ENCODE results near the gene TRIM71. TPM values are rescaled to one million over a fixed set of nuclear protein-coding genes. Genes with fewer than 3 reads are reported as not detected.

Gene TRIM71
- total and polyA plus RNA-seq, 2 of the 13 experiments (the other 11 are each of a cell fraction or from before 2014, with no cell fraction given) = 21.7 to 76.9 TPM

- TF ChIP-seq MYNN (CRISPR knock-in tag; IDR thresholded peaks at IDR 0.05; ENCODE audit: low read depth) = no peak
- no peak; the same call in 1 of the 2 replicates for TF ChIP-seq DR1 (CRISPR knock-in tag; IDR thresholded peaks at IDR 0.05)
- TF ChIP-seq RBM39 (IDR thresholded peaks at IDR 0.05; ENCODE audit: low read depth, low read length, poor library complexity, severe bottlenecking) = no peak
- TF ChIP-seq BHLHE40 (IDR thresholded peaks at IDR 0.05; ENCODE audit: low read length) = peak; percentile 65
- TF ChIP-seq ZEB1 (IDR thresholded peaks at IDR 0.05; ENCODE audit: insufficient replicate concordance, low read depth) = peak; percentile 62
- TF ChIP-seq TOE1 (CRISPR knock-in tag; IDR thresholded peaks at IDR 0.05) = no peak
- TF ChIP-seq, protein P1, sequence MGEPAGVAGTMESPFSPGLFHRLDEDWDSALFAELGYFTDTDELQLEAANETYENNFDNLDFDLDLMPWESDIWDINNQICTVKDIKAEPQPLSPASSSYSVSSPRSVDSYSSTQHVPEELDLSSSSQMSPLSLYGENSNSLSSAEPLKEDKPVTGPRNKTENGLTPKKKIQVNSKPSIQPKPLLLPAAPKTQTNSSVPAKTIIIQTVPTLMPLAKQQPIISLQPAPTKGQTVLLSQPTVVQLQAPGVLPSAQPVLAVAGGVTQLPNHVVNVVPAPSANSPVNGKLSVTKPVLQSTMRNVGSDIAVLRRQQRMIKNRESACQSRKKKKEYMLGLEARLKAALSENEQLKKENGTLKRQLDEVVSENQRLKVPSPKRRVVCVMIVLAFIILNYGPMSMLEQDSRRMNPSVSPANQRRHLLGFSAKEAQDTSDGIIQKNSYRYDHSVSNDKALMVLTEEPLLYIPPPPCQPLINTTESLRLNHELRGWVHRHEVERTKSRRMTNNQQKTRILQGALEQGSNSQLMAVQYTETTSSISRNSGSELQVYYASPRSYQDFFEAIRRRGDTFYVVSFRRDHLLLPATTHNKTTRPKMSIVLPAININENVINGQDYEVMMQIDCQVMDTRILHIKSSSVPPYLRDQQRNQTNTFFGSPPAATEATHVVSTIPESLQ (CRISPR knock-in tag; conservative IDR thresholded peaks at IDR 0.05) = no peak
- no peak; the same call in 1 of the 2 replicates for TF ChIP-seq HDAC6 (IDR thresholded peaks at IDR 0.05; ENCODE audit: low read depth, low read length)
- TF ChIP-seq ATF1 (CRISPR knock-in tag; IDR thresholded peaks at IDR 0.05) = 0 out of 2 replicates have a peak, but pooled peaks have one; percentile 21
- TF ChIP-seq ZNF792 (CRISPR knock-in tag; IDR thresholded peaks at IDR 0.05) = no peak
- TF ChIP-seq SIX1 (CRISPR knock-in tag; IDR thresholded peaks at IDR 0.05; ENCODE audit: borderline replicate concordance) = 0 out of 2 replicates have a peak, but pooled peaks have one; percentile 5
- TF ChIP-seq, protein P2, sequence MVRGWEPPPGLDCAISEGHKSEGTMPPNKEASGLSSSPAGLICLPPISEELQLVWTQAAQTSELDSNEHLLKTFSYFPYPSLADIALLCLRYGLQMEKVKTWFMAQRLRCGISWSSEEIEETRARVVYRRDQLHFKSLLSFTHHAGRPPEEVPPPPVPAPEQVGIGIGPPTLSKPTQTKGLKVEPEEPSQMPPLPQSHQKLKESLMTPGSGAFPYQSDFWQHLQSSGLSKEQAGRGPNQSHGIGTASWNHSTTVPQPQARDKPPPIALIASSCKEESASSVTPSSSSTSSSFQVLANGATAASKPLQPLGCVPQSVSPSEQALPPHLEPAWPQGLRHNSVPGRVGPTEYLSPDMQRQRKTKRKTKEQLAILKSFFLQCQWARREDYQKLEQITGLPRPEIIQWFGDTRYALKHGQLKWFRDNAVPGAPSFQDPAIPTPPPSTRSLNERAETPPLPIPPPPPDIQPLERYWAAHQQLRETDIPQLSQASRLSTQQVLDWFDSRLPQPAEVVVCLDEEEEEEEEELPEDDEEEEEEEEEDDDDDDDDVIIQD (CRISPR knock-in tag; IDR thresholded peaks at IDR 0.05; ENCODE audit: low read depth) = no peak; the same call in 1 of the 2 replicates
- TF ChIP-seq FUBP1 (CRISPR knock-in tag; IDR thresholded peaks at IDR 0.05; ENCODE audit: borderline replicate concordance) = no peak
- TF ChIP-seq IRX3 (CRISPR knock-in tag; IDR thresholded peaks at IDR 0.05; ENCODE audit: borderline replicate concordance, low read depth) = no peak
- peak; percentile 42 for TF ChIP-seq ZNF770 (CRISPR knock-in tag; IDR thresholded peaks at IDR 0.05)
- no peak for TF ChIP-seq ZNF441 (CRISPR knock-in tag; IDR thresholded peaks at IDR 0.05; ENCODE audit: borderline replicate concordance)
- no peak for TF ChIP-seq ZNF761 (CRISPR knock-in tag; conservative IDR thresholded peaks at IDR 0.05)
- TF ChIP-seq TARDBP (CRISPR knock-in tag; IDR thresholded peaks at IDR 0.05) = 0 out of 2 replicates have a peak, but pooled peaks have one; percentile 34
- TF ChIP-seq BORCS8-MEF2B (CRISPR knock-in tag; IDR thresholded peaks at IDR 0.05) = no peak
- TF ChIP-seq FOSL2 (CRISPR knock-in tag; IDR thresholded peaks at IDR 0.05) = peak; percentile 44
- 0 out of 2 replicates have a peak, but pooled peaks have one; percentile 13 for TF ChIP-seq RFX1 (IDR thresholded peaks at IDR 0.05)
- no peak for TF ChIP-seq EED (CRISPR knock-in tag; IDR thresholded peaks at IDR 0.05)
These were observed 22.5 kb downstream of the TRIM71 start (continued) for GRCh38 chr3:32840086-32840841.

Data from HepG2 (cell line).